ENCODE measurements around the gene HELZ2.

Gene HELZ2

DNA sequence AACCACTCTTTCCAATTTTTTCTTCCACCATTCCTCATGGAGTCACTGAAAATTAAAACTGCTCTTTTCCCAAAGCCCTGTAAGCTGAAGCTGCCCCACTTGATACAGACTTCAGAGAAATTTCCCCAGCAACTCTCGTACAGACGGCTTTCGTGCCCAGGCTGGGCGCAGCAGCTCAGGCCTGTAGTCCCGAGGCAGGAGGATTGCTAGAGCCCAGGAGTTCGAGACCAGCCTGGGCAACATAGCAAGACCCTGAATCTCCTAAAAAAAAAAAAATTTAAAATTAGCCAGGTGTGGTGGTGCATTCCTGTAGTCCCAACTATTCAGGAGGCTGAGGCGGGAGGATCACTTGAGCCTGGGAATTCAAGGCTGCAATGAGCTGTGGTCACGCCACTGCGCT lies 46.9 kb downstream of the HELZ2 start:
- DNase-seq (ENCODE audit: insufficient read length, low spot score) (no peak), FAIRE-seq (no peak)

DNA sequence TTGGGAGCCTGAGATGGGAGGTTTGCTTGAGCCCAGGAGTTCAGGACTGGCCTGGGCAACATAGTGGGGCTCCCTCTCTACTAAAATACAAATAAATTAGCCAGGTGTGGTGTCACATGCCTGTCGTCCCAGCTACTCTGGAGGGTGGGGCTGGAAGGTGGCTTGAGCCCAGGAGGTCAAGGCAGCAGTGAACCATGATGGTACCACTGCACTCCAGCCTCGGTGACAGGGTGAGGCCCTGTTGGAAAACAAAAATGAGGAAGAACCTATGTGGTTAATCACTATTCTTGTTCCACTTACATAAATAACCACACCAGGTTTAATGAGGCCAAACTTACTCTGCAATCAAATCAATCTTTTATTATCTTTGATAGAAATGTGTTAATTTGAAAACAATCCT lies 48.1 kb downstream of the HELZ2 start:
- FAIRE-seq (no peak), DNase-seq (ENCODE audit: insufficient read length, low spot score) (no peak)

DNA sequence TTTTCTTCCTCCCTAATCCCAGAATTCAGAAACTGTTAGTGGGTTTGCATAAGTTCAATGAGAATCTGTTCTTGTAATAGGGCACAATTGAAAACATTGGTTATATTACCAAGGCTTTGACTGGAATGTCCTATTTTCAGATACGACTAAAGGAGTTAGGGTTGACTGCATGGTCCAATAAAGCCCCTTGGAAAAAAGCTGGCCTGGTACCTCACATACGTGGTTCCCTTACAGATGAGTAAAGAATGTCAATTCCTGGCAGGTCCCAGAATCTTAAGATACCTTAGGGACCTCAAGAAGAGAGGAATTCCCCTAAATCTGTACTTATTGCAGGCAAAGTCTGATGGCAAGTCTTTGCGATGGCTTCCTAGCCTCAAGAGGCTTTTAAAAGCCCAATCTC lies 48.9 kb downstream of the HELZ2 start:
- DNase-seq (ENCODE audit: insufficient read length, low spot score) (no peak), FAIRE-seq (no peak)

All from GM19239 (cell line).